Measurements from ENCODE around the gene FEV.
A peak's percentile ranks its signal among the peaks of the same experiment; 100 is the strongest.

FEV gene

GRCh38 chr2:219017201-219017931 lies 32.4 kb upstream of the FEV start:
- DNase-seq = peak in 51 of 56 donors; percentile 11 to 84 (median 51)

DNA sequence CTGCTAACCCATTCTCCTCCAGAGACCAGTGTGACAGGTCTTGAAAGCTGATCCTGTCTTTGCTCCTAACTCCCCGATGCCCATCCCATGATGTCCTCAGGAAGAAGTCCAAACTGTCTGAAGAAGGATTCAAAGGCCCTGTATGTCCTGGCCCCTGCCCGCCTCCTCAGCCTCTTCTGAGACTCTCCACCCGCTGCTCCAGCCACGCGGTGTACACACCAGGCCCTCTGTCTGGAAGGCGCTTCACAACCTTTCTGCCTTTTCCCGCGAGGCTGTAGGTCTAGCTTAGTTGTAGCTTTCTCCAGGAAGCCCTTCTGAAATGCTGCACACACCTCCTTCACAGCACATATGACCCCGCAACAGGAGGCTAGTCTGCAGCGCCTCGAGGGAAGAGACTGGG lies 31.7 kb upstream of the FEV start:
- DNase-seq = no peak

DNA sequence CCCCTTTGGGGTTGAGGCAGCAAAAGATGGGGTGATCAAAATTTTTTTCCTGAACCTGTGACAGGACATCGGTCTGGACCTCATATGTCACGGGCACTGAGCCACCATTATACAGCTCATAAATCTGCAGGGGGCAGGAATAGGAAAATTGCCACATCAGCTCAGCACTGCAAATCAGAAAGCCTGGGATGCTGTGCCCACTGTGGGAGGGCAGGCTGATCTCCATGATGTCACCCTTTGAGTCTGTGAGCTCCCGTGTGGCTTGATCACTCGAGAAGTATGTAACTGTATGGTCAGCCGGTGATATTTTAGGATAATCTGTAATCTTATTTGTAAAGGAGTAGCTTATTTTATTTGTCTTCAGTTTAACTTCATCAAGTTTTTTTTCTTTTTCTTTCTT lies 25.9 kb upstream of the FEV start:
- no peak for DNase-seq

GRCh38 chr2:219010162-219010756 lies 25.3 kb upstream of the FEV start:
- no peak for DNase-seq

GRCh38 chr2:219009294-219009693 lies 24.3 kb upstream of the FEV start:
- no peak for DNase-seq

DNA sequence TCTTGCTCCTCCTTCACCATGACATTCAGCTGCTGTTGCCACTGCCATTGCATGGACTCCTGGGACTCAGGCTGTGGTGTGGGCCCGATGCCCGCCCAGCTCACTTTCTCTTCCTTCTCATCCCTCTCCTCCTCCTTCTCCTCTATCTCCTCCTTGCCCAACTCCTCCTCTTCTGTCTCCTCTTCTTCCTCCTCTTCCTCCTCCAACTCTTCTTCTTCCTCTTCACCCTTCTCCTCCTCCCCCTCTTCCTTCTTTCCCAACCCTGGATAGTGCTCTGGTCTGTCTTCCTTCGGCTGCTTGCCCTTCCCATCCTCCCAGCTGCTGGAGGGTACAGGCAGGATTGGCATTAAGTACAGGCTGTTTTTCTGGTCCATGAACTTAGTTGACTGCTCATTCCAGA lies 19.0 kb upstream of the FEV start:
- no peak for DNase-seq

GRCh38 chr2:219003267-219003634 lies 18.3 kb upstream of the FEV start:
- DNase-seq = peak in 1 of 56 donors; percentile 8

- peak in 7 of 56 donors; percentile 6 to 50 (median 14) for DNase-seq
Observed at GRCh38 chr2:219002395-219003266, 17.6 kb upstream of the FEV start.

DNA sequence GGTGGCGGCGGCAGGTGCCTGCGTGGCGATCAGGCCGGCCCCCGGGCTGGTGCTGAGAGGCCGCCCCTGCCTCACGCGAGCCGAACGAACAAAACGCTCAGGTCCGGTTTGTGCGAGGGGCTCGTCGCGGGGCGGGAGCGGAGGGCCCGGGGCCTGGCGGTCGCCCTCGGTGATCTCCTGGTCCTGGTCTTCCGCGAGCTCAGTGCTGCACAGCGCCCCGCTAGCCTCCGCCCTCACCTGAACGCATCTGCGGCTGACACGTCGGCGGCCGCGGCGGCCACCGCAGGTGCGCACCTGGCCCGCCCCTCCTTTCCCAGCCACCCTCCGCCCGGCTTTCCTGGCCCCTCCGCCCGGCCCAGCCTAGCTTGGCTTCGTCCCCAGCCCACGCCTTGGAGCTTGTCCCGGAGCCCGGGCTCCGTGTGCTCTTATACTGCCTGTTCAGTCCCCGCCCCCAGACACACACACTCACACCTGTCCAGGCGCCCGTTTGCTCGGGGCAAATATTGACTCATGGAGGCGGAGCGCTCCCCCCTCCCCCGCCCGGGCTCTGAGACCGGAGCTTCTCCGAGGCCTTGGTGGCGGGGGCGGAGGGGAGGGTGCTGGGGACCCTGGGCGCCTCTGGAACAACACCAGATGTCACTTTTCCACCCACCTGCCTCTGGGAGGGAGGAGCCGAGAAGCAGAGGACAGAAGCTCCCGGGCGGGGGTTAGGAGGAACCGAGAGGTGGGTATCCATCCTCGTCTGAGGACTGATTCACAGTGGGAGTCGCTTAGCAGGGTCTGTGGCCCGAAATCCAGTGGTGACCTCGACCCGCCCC lies 16.8 kb upstream of the FEV start:
- peak in 1 of 56 donors; percentile 44 for DNase-seq

GRCh38 chr2:219001100-219001576 lies 16.2 kb upstream of the FEV start:
- DNase-seq = no peak

DNA sequence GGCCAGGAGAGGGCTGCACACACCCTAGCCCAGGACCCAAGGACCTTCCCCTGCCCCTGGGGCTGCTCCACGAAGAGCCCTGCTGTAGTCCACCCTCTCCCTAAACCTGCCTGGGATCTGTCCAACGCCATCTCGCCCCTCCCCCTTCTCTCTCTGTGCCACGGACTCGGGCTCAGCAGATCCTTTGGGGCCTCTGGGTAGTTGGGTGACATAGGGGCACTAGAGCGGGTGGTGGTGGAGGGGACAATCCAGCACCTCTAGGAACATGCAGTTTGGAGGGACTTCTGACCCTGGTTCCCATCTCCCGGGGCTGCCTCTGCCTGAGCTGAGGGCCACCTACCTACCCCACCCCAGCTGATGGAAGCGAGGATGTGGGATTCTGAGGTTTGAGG lies 15.6 kb upstream of the FEV start:
- no peak for DNase-seq

DNA sequence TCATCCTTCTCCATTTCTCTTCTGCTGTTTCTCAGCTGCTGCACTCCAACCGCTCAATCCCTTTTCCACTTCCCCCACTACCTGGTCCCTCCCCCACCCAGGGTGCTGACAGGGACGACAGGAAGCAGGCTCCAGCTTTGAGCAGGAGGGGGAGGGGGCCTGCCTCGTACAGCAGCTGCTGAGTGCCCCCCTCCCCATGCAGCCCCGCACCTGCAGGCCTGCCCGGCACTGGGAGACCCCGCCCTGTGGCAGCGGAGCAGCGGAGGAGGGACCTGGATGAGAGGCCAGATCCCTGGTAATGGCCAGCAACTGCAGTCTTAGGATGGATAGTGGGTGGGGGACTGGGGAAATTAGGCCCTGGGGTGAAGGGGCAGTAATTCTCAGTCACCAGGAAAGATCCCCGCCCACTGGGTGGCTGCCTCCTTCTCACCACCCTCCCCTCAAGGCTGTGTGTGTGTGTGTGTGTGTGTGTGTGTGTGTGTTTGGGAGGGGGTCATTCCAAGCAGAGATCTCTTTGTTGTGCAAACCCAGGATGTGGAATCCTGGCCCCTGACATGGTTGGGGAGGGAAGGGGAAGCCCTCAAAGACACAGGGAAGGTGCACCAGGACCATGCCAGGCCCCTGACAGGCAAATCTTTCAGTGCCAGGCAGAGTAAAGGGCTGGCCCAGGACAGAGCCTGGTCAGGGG lies 15.0 kb upstream of the FEV start:
- DNase-seq = no peak

DNA sequence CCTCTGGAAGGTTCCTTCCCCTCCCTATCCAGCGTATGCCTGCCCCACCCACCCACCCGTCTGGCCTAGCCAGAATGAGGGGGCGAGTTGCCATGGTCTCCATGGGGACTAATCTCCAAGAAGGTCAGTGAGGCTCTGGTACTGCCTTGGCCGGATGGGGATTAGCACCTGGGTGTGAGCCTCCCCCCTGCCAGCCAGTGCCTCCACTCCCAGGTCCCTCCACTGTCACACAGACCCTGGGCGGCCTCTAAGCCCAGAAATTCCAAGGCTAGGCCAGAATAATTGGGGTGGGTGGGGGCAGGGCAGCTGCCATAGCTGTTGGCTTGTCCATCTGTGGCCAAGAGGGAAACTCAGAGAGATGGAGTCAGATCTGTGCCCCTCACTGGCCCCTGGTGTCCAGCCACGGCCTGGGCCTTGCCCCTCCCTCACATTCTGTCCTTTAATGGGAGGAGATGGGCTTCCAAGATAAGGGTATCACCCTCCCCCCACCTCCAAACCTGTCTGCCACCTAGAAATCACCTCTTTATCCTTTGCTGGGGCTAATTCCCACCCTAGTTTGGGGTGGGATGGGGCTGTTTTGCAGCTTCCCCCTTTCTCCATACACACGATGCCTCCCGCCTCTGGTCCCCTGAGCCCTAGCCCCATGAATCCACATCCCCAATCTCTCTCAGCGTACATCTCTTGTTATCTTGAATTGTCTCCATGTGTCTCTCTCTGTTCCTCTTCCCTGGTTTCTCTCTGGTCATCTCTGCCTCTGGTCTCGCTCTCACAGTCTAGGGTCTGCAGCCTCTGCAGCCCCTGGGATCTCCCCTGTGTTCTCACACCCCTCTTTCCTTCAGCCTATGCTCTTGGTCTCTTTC lies 14.3 kb upstream of the FEV start:
- no peak for DNase-seq

DNA sequence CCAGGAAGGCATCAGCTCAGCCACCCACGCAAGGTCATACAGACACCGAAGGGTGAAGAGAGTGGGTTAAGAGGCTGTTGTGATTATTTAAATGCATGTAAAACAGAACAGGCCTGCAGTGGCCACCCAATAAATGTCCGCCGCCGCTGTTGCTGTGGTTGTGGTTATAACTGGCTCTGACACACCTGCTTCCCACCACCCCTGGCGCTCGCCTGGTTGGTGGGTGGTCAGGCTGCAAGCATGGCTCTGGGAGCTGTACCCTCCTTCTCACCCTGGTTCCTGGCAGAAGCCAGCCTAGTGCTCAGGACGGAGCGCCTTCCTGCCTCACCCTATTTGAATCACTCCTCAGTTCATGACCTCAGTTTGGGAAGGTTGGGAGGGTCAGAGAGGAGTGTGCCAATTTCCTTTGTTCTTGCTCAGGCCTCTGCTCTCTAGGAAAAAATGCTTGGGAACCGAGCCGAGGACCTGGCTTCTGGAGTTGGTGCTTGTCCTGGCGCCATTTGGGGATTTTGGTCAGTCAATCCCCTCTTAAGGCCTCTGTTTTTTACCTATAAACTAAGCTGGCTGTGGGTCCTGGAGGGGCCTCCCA lies 13.5 kb upstream of the FEV start:
- DNase-seq = no peak

DNA sequence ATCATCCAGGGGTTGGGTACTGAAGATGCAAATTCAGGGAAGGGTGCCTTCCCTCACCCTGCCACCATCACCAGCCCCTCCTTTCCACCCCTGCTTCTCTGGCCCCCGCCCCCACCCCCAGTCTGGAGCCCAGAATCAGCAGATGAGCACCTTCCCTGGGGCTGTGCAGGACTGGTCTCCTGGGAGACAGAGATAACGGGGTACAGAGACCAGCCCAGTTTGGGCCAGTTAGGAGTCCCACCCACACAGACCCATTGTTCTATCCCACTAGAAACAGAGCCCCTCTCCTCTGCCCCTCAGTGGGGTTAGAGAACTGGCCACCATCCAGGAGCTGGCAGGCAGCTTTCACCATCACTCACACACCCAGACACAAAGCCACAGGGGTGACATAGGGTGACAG lies 12.7 kb upstream of the FEV start:
- DNase-seq = no peak

- no peak for DNase-seq
Observed at GRCh38 chr2:218996937-218997336, 12.0 kb upstream of the FEV start.

DNA sequence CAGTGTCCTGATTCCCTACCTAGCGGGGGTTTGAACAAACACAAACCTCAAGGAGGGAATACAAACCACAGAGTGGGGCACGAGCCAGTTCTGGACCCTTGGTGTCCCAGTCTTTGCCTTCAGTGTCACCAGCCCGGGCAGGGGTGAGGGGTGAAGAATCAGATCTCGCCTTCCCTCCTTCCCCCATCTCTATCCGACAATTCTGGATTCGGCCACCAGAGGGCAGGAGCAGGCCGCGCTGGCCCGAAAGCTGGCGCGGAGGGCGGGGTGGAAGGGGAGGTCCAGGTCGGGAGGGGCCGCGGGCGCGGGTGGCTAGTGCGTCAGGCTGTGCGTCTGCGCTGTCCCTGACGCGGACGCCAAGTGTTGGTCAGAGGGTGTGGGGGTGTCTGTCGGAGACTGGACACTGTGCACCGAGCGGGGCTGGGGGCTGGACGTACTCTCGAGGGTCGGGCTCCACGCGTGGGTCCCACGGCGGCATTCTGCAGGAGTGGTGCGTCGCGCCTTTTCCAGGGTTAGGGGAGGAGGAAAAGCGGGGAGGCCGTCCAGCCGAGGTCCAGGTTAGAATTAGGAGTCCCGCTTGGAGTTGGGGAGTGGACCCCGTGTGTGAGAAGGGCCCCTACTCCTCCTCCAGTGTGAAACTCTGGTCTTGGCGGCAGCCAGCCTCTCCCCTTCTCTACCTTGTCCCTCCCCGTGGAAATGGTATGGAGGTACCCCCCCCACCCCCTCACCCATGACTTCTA lies 11.2 kb upstream of the FEV start:
- peak in 53 of 56 donors; percentile 19 to 90 (median 71) for DNase-seq

DNA sequence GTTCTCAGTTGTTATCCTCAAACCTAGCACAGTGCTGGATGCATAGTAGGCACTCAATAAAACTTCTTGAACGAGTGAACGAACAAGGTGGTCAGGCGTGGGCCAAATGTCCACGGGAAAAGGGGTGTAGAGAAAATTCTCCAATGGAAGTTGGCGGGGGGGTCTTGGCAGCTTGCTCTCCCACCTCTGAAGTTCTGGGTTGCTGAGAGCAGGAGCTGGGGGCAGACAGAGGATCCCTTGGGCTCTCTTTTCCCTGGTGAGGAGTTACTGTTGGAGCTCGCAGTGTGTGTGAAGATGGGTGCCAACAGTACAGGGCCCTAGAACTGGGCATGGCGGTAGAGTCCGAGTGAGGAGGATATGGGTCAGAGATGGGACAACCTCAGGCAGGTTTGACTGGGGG lies 10.6 kb upstream of the FEV start:
- DNase-seq = no peak
